ENCODE data around the gene SFT2D1.

SFT2D1 gene

GRCh38 chr6:166336847-166337246 lies 5.5 kb downstream of the SFT2D1 start:
- ChIA-PET CTCF (interaction anchor here (1.3 to 5.4 kb wide), 2 partner anchors 26 to 44 kb away, joined by 3 to 31 read pairs; no protein-coding TSS in a partner anchor), POLR2A (interaction anchor here (1.0 kb wide), 1 partner anchor 45 kb away, joined by 3 read pairs; no protein-coding TSS in a partner anchor)
- Histone ChIP-seq H3K36me3 (ENCODE audit: control insufficient read depth in 4 of 4, insufficient read depth in 4 of 4, low read length in 3 of 4) (peaks cover 0 to 47% (median 18%) of the 10 kb centered on the region in 4 experiments), H3K4me1 (ENCODE audit: control extremely low read depth in 1 of 4, control insufficient read depth in 4 of 4, insufficient read depth in 4 of 4, low read length in 3 of 4) (peaks cover 11 to 56% (median 38%) of the 10 kb centered on the region in 4 experiments), H3K27ac (ENCODE audit: insufficient read depth in 1 of 2, low read depth in 1 of 2, low read length in 2 of 2, poor library complexity in 1 of 2, severe bottlenecking in 2 of 2) (no peak overlapping the region), H3K4me3 (ENCODE audit: control insufficient read depth in 1 of 7, extremely low read depth in 1 of 7, insufficient read depth in 4 of 7, low read depth in 2 of 7, low read length in 6 of 7) (no peak overlapping the region), H3K9me3 (ENCODE audit: control extremely low read depth in 1 of 5, control insufficient read depth in 4 of 5, insufficient read depth in 2 of 5, low read depth in 1 of 5, low read length in 4 of 5) (no peaks in the 10 kb centered on the region), H3K27me3 (replicated peaks in 2 of 5; ENCODE audit: control insufficient read depth in 4 of 5, insufficient read depth in 5 of 5, low read length in 4 of 5) (peaks cover 0 to 2% (median 0%) of the 10 kb centered on the region in 5 experiments)
- DNase-seq, result no peak
- WGBS (ENCODE audit: insufficient coverage), result 100% methylated on average over 3 of the region's 3 CpGs

- ChIA-PET CTCF (interaction anchor here (0.6 to 5.4 kb wide), 4 partner anchors 10 to 45 kb away, joined by 3 to 31 read pairs (median 3); no protein-coding TSS in a partner anchor), POLR2A (interaction anchor here (1.0 kb wide), 1 partner anchor 46 kb away, joined by 3 read pairs; no protein-coding TSS in a partner anchor)
- DNase-seq, result no peak
- Histone ChIP-seq H3K36me3 (ENCODE audit: control insufficient read depth in 4 of 4, insufficient read depth in 4 of 4, low read length in 3 of 4) (peaks cover 0 to 45% (median 18%) of the 10 kb centered on the region in 4 experiments), H3K4me1 (ENCODE audit: control extremely low read depth in 1 of 4, control insufficient read depth in 4 of 4, insufficient read depth in 4 of 4, low read length in 3 of 4) (peaks cover 11 to 46% (median 32%) of the 10 kb centered on the region in 4 experiments), H3K27ac (ENCODE audit: insufficient read depth in 1 of 2, low read depth in 1 of 2, low read length in 2 of 2, poor library complexity in 1 of 2, severe bottlenecking in 2 of 2) (no peak overlapping the region), H3K27me3 (replicated peaks in 2 of 5; ENCODE audit: control insufficient read depth in 4 of 5, insufficient read depth in 5 of 5, low read length in 4 of 5) (peaks cover 0 to 2% (median 0%) of the 10 kb centered on the region in 5 experiments), H3K4me3 (ENCODE audit: control insufficient read depth in 1 of 7, extremely low read depth in 1 of 7, insufficient read depth in 4 of 7, low read depth in 2 of 7, low read length in 6 of 7) (no peak overlapping the region), H3K9me3 (ENCODE audit: control extremely low read depth in 1 of 5, control insufficient read depth in 4 of 5, insufficient read depth in 2 of 5, low read depth in 1 of 5, low read length in 4 of 5) (no peaks in the 10 kb centered on the region)
- WGBS (ENCODE audit: insufficient coverage), result 96% methylated on average over 9 of the region's 11 CpGs
Measured at GRCh38 chr6:166335378-166336302, 6.7 kb downstream of the SFT2D1 start.

DNA sequence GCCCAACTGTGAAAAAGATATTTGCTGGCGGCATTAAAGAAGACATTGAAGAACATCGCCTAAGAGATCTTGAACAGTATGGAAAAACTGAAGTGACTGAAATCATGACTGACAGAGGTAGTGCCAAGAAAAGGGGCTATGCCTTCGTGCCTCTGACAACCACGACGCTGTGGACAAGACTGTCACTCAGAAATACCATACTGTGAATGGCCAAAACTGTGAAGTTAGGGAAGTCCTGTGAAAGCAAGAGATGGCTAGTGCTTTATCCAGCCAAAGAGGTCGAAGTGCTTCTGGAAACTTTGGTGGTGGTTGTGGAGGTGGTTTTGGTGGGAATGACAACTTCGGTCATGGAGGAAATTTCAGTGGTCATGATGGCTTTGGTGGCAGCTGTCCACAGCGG lies 7.5 kb downstream of the SFT2D1 start:
- Histone ChIP-seq H3K27me3 (replicated peaks in 2 of 5; ENCODE audit: control insufficient read depth in 4 of 5, insufficient read depth in 5 of 5, low read length in 4 of 5) (peaks cover 0 to 2% (median 0%) of the 10 kb centered on the region in 5 experiments), H3K36me3 (ENCODE audit: control insufficient read depth in 4 of 4, insufficient read depth in 4 of 4, low read length in 3 of 4) (peaks cover 0 to 42% (median 19%) of the 10 kb centered on the region in 4 experiments), H3K4me3 (ENCODE audit: control insufficient read depth in 1 of 7, extremely low read depth in 1 of 7, insufficient read depth in 4 of 7, low read depth in 2 of 7, low read length in 6 of 7) (no peak overlapping the region), H3K4me1 (ENCODE audit: control extremely low read depth in 1 of 4, control insufficient read depth in 4 of 4, insufficient read depth in 4 of 4, low read length in 3 of 4) (peaks cover 11 to 38% (median 30%) of the 10 kb centered on the region in 4 experiments), H3K27ac (ENCODE audit: insufficient read depth in 1 of 2, low read depth in 1 of 2, low read length in 2 of 2, poor library complexity in 1 of 2, severe bottlenecking in 2 of 2) (no peak overlapping the region), H3K9me3 (ENCODE audit: control extremely low read depth in 1 of 5, control insufficient read depth in 4 of 5, insufficient read depth in 2 of 5, low read depth in 1 of 5, low read length in 4 of 5) (no peaks in the 10 kb centered on the region)
- WGBS (ENCODE audit: insufficient coverage), result 95% methylated on average over 7 of the region's 8 CpGs
- CTCF ChIA-PET, result interaction anchor here (1.0 to 5.4 kb wide), 2 partner anchors 9 to 46 kb away, joined by 3 to 31 read pairs; no protein-coding TSS in a partner anchor
- no peak for DNase-seq
- POLR2A ChIA-PET, result no interaction called here

DNA sequence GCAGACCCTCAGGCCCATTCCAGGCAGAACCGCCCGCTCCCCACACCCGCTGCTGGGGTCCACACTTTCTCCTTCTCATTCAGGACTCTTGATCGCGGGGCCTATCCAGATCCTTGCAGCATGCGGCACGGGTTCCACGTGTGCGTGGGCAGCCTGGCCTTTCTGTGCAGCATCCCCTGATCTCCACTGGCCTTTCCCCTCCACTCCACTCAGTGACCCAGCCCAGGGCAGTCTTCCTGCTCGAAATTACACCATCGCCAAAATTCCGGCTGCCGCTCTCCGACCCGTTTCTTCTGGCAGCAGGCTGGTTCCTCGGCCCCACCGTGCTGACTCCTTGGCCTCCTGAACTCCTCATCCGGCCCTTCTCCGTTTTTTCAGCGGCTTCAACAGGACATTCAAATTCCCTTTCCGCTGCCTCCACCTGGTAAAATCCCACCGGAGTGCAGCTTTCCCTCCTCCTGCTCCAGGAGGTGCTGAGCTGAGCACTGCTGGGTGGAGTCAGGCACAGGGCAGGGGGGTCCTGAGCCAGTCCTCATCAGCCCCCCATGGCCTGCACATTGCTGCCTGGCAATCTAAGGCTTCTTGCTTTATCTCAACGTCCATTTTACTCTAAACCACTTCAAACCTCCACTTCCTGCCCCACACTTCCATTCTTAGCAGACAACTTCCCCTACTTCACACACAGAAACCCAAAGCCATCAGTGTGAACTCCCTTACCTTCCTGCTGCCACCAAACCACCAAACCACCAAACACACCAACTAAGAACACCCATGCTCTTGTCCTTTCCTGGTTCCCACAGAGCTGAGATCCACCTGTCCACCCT lies 9.0 kb downstream of the SFT2D1 start:
- CTCF ChIA-PET, result interaction anchor here (1.0 to 5.4 kb wide), 6 partner anchors 10 to 67 kb away, joined by 3 to 31 read pairs (median 4); no protein-coding TSS in a partner anchor
- 72% methylated on average over 23 of the region's 23 CpGs for WGBS (ENCODE audit: insufficient coverage)

DNA sequence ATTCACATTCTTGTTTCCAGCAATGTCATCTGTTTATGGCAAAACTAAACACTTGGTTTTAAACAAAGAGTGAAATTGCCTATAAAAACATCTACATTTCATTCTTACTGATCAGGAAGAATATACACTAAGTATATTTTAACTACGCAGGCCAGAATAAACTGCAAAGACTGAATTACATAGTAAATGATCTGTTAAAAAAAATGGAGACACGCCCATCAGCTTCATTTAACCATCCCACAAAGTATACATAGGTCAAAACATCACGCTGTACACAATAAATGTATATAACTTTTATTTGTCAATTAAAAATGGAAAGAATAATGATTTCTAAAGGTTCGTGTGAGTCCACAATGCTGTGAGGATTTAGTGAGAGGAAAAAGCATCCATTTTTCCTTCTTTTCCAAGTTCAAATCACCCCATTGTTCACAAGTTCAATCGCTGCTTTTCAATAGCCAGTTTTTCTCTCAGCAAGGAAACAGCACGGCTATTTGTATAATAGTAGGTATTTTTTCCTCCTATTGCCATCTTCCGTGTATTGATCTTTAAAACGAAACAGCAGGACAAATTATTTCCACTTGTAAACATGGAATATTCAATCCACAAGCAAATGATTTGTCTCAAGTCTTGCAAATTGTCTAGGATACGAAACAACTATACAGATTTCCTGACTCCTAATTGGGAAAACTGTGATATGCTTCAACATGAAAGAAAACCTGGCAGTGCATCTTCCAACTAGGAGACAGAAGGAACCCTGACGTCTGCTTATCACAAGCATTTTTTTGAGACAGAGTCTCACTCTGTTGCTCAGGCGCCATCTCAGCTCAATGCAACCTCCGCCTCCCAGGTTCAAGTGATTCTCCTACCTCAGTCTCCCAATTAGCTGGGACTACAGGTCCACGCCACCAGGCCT lies 10.6 kb downstream of the SFT2D1 start:
- Histone ChIP-seq H3K4me3 (ENCODE audit: control insufficient read depth in 1 of 7, extremely low read depth in 1 of 7, insufficient read depth in 4 of 7, low read depth in 2 of 7, low read length in 6 of 7) (no peak overlapping the region), H3K27me3 (replicated peaks in 2 of 5; ENCODE audit: control insufficient read depth in 4 of 5, insufficient read depth in 5 of 5, low read length in 4 of 5) (peaks cover 0 to 2% (median 0%) of the 10 kb centered on the region in 5 experiments), H3K9me3 (ENCODE audit: control extremely low read depth in 1 of 5, control insufficient read depth in 4 of 5, insufficient read depth in 2 of 5, low read depth in 1 of 5, low read length in 4 of 5) (no peaks in the 10 kb centered on the region), H3K27ac (ENCODE audit: insufficient read depth in 1 of 2, low read depth in 1 of 2, low read length in 2 of 2, poor library complexity in 1 of 2, severe bottlenecking in 2 of 2) (no peak overlapping the region), H3K4me1 (ENCODE audit: control extremely low read depth in 1 of 4, control insufficient read depth in 4 of 4, insufficient read depth in 4 of 4, low read length in 3 of 4) (peaks cover 11 to 33% (median 29%) of the 10 kb centered on the region in 4 experiments), H3K36me3 (ENCODE audit: control insufficient read depth in 4 of 4, insufficient read depth in 4 of 4, low read length in 3 of 4) (peaks cover 0 to 37% (median 21%) of the 10 kb centered on the region in 4 experiments)
- WGBS (ENCODE audit: insufficient coverage), result 93% methylated on average over 3 of the region's 13 CpGs
- ChIA-PET CTCF (interaction anchor here (0.8 to 1.8 kb wide), 3 partner anchors 11 to 50 kb away, joined by 3 to 4 read pairs (median 4); no protein-coding TSS in a partner anchor), POLR2A (no interaction called here)
- no peak for DNase-seq

More for the DNA sequence above, 9.0 kb downstream of the SFT2D1 start:
- Histone ChIP-seq H3K27me3 (replicated peaks in 2 of 5; ENCODE audit: control insufficient read depth in 4 of 5, insufficient read depth in 5 of 5, low read length in 4 of 5) (peaks cover 0 to 2% (median 0%) of the 10 kb centered on the region in 5 experiments), H3K36me3 (ENCODE audit: control insufficient read depth in 4 of 4, insufficient read depth in 4 of 4, low read length in 3 of 4) (peaks cover 0 to 43% (median 22%) of the 10 kb centered on the region in 4 experiments), H3K27ac (ENCODE audit: insufficient read depth in 1 of 2, low read depth in 1 of 2, low read length in 2 of 2, poor library complexity in 1 of 2, severe bottlenecking in 2 of 2) (no peak overlapping the region), H3K4me1 (ENCODE audit: control extremely low read depth in 1 of 4, control insufficient read depth in 4 of 4, insufficient read depth in 4 of 4, low read length in 3 of 4) (peaks cover 11 to 33% (median 29%) of the 10 kb centered on the region in 4 experiments), H3K9me3 (ENCODE audit: control extremely low read depth in 1 of 5, control insufficient read depth in 4 of 5, insufficient read depth in 2 of 5, low read depth in 1 of 5, low read length in 4 of 5) (no peaks in the 10 kb centered on the region), H3K4me3 (ENCODE audit: control insufficient read depth in 1 of 7, extremely low read depth in 1 of 7, insufficient read depth in 4 of 7, low read depth in 2 of 7, low read length in 6 of 7) (peak overlapping the region in 3 of 7 experiments; percentile 25 to 39 (median 29))
- DNase-seq, result peak; percentile 56 to 84 (median 79)
- POLR2A ChIA-PET, result interaction anchor here (0.8 to 1.0 kb wide), 3 partner anchors 9 to 14 kb away, joined by 3 read pairs; partner anchors contain the start of gene SFT2D1

DNA sequence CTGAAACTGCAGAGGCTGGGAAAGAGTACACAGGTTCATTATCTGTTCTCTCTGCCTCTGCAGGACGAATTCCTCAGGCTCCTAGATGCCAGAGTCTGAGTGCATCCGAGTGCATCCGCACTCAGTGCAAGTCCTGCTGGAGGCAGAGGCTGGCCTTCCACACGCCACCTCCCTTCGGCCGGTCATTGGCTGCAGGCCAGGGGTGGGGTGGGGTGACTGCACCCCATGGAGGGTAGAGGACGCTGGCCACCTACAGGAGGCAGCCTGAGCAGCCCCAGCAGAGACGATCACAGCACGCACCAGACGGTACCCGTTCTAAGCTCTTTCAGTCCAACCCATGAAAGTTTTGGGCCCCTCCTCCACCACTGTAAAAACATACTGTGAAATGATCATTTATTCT lies 11.7 kb downstream of the SFT2D1 start:
- H3K4me3 ChIP-seq (ENCODE audit: control insufficient read depth in 1 of 7, extremely low read depth in 1 of 7, insufficient read depth in 4 of 7, low read depth in 2 of 7, low read length in 6 of 7), result no peak overlapping the region
- H3K27me3 ChIP-seq (replicated peaks in 2 of 5; ENCODE audit: control insufficient read depth in 4 of 5, insufficient read depth in 5 of 5, low read length in 4 of 5), result peaks cover 0 to 2% (median 0%) of the 10 kb centered on the region in 5 experiments
- H3K9me3 ChIP-seq (ENCODE audit: control extremely low read depth in 1 of 5, control insufficient read depth in 4 of 5, insufficient read depth in 2 of 5, low read depth in 1 of 5, low read length in 4 of 5), result no peaks in the 10 kb centered on the region
- H3K36me3 ChIP-seq (ENCODE audit: control insufficient read depth in 4 of 4, insufficient read depth in 4 of 4, low read length in 3 of 4), result peaks cover 0 to 36% (median 23%) of the 10 kb centered on the region in 4 experiments
- ChIA-PET CTCF (no interaction called here), POLR2A (no interaction called here)
- DNase-seq, result no peak
- H3K27ac ChIP-seq (ENCODE audit: insufficient read depth in 1 of 2, low read depth in 1 of 2, low read length in 2 of 2, poor library complexity in 1 of 2, severe bottlenecking in 2 of 2), result no peak overlapping the region
- H3K4me1 ChIP-seq (ENCODE audit: control extremely low read depth in 1 of 4, control insufficient read depth in 4 of 4, insufficient read depth in 4 of 4, low read length in 3 of 4), result peaks cover 11 to 33% (median 29%) of the 10 kb centered on the region in 4 experiments
- 98% methylated on average over 9 of the region's 11 CpGs for WGBS (ENCODE audit: insufficient coverage)

All from common myeloid progenitor, CD34-positive (primary cell).